Activated CD8-positive, alpha-beta memory T cell treated with anti-CD3 and anti-CD28 coated beads for 48 hours (primary cell): ENCODE data around the gene CCDC78.
"Not testable (repeated sequence)": the region's sequence is repeated elsewhere in the genome, so short reads cannot be mapped to it uniquely, and the experiment has no call there.

ENCODE experiments used
- DNase-seq, 3 experiments: peaks; one replicate each; pipeline ENCODE4 v3.0.0-alpha.2; 2020; ENCODE audit warnings: low read depth in 2 of 3, low spot score in 2 of 3

CCDC78 gene

DNA sequence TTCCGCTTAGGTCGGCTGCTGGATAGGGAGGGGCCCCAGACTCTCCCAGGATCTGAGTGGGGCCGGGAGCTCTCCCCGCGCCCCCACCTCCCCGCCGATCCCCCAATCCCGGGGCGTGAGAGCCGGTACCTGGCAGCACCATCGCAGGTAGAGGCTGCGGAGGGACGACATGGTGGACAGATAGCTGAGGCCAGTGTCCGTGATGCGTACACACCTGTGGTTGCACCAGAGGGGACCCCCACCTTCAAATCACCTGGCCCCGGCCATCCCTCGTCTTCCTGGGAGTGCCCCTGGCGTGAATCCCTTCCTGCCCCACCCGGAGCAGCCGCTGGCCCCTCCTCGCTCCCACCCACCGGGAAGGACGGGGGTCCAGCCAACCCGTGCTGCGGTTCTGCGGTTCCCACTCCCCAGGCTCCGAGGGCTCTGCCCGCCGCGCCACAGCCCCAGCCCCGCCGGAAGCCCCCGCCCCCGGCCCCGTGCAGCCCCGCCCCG is 31.3 kb downstream of the CCDC78 start:
- DNase-seq: no peak

DNA sequence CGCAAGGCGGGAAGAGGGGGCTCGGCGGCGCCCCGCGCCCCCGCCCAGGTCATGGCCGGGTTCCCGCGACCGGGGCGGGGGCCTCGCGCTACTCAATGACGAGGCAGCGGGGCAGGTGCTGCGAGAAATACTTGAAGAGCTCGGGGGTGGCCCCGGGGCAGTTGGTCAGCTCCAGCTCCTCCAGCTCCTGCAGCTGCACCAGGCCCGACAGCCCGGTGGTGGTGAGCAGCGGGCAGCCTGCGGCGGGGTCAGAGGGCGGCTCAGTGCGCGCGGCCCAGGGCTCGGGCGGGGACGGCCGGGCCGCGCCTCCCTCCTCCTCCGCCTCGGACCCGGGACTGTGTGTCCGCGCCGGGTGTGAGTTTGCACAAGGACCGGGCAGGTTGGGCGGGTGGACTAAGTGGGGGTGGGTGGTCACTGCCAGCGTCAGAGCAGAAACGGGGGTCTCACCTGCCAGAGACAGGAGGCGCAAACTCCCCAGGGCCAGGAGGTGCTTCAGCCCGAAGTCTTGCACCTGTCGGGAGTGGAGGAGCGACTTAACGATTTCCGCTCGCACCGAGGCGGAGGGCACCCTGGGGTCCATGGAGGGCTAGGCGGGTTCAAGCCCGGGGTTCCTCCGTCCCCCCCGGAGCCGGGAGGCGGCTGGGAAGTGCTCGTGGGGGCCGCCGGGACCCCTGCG is 31.9 kb downstream of the CCDC78 start:
- DNase-seq: no peak

DNA sequence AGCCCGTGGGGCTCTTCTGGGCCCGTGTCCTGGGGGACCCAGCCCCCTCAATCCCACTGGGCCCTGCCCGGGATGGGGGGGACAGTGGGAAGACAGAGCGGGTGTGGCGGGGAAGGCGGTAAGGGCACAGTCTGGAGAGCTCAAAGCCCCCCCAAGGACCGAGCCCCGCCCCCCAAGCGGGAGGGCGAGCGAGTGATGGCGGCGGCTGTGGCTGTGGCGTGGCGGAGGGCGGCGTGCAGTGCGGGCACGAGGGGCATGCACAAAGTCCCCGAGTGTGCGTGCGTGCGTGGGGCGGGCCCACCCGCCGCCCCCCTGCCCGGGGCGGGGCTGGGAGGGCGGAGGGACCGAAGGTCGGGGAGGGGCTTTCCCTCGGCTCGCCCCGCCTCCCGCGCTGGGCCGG is 32.5 kb downstream of the CCDC78 start:
- no peak for DNase-seq

DNA sequence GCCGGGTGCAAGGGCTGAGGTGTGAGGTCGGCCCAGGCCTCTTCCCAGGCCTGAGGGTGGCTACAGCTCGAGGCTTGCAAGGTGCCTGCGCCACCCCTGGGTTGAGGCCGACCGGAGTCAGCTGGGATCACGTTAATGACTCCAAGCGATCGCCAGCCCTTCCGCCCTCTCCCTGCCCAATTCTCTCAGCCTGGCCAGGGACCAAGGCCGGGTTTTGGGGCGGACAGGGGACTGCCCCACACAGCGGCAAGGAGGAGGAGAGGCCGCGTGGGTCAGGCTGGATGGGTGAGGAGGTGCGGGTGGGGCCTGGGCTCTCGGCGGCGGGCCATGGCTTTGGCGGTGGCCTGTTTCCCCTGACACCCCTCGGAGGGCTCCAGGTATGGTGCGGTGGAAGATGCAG is 32.9 kb downstream of the CCDC78 start:
- DNase-seq: no peak

DNA sequence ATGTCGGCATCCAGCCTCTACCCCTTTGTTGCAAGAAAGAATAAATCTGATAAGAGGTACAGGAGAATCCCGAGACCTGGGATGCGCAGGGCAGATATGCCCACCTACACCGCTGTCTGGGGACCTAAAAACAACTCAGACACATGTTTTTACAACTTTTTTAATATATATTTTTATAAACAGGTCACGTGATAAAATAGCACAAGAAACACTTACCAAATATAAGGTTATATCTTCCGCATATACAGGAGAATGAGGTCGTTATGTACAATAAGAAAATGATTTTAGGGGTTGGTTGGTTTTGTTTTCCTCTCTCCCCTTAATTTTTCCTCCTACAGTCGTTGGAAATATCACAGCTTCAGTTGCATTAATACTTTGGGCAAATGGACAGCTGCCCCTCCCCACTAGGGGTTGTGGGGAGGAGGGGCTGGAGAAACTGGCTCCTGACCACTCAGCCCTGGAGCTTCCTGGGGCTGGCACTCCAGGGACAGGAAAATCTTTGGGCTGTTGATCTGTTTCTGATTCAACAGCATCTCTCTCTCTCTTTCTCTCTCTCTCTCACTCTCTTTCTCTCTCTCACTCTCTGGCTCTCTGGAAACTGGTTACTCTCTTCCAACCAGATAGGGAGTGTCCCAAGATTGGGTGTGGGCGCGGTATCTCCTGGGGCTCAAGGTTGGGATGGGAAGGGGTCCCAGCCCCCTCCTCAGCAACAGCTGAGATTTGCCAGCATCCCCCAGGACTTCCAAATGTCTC is 33.7 kb downstream of the CCDC78 start:
- no peak for DNase-seq

DNA sequence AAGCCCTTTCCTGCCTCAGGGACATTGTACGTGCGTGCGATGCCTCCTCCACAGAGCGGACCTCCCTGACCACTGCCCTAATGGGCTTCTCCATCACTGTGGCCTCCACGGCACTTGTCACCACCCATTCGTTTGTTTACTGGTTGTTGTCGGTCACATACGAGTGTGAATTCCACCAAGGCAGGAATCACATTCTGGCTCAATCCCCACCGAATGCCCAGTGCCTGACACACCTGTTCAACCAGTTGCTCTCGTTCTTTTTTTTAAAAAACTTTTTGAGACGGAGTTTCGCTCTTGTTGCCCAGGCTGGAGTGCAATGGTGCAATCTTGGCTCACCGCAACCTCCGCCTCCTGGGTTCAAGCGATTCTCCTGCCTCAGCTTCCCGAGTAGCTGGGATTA is 35.0 kb downstream of the CCDC78 start:
- DNase-seq: not testable (repeated sequence)

DNA sequence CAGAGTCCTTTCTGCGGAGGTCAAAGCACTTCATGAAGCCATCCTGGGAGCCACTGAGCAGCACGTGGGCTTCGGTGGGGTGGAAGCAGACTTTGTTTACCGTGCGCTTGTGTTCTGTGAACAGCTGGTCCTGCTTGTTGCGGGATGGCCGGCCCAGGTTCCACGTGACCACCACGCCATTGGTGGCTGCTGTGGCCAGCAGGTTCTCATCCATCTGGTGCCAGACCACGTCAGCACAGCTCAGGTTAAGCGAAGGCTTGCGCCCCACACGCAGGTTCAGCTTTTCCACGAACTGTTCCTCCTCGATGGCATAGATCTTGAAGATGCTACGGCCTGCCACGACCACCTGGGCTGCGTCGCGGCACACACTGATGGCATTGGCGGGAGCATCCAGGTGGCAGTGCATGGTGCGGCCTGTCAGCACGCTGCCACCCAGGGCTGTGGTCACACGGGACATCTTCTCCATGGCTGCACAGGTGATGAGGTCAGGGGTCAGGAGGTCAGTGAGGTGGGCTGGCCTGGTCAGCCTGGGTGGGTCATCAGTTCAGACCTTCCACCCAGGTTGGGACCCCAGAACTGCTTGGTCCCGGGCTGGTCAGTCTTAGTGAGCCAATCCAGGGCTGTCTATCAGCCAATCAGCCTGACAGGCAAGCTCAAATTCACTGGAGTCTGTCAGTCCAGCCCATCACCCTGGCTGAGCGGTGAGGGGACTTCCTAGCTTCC is 36.9 kb downstream of the CCDC78 start:
- DNase-seq: no peak

DNA sequence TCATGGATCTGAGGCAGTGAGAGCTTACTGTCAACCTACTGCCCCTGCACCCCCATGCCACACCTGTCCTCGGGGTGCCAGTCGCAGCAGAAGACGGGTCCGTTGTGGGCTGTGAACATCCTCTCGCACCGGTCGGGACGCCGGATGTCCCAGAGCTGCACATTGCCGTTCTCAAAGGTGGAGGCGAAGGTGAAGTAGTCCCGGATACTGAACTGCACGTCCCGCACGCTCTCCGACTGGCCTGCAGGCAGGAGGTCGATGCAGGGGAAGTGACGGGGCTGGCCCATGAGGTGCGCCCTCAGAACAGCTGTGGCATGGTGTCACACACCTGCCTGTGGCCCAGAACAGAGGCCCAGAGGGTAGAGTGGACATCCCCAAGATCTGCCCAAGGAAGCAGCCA is 38.7 kb downstream of the CCDC78 start:
- DNase-seq: no peak

DNA sequence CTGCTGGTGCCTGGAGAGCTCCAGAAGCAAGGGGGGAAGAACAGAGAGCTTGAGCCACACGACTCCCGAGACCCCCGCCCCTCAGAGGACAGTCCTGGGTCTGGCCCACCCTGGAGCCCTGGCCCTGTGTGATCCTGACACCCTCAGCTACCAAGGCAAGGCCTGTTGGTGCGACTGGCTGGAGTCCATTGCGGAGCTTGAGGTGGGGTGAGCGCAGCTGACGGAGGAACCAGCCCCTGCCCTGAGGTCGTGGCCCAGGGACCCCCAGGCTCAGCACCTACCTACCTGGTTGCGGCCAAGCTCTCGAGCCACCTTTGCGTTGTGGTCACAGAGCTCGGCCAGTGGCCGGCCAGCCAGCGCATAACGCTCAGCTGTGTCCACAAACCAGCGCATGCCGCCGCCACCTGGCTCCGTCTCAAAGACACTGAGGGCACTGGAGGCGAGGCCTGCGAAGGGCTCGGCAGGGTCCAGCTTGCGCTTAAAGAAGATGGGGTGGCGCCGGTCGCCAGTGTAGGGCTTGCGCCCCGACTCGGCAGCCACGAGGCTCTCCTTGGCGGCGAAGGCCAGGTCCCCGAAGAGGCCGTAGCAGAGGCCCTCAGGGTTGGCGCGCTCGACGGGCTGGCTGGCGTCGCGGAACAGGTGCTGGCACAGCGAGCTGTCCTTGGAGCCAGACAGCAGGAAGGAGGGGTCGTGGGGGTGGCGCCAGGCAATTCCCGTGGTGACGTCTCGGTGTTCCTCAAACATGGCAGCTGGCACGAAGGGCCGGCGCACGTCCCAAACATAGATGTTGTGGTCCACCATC is 39.6 kb downstream of the CCDC78 start:
- no peak for DNase-seq

DNA sequence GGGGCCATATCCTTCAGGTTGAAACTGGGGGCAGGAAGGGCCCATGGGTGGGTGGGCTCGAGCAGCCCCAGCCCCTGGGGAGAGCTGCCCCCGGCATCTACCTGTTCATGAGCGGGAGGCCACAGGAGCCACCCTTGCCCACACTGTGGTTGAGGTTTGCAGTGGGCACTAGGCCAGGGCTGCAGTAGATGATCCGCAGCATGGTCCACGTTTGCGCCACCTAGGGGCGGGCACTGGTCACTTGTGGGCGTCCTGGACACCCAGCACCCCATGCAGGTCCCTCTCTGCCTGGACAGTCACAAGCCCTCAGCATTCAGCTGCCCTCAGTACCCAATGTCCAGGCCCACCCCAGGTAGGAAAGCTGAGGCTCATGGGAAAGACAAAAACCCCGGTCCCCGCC is 40.3 kb downstream of the CCDC78 start:
- no peak for DNase-seq

DNA sequence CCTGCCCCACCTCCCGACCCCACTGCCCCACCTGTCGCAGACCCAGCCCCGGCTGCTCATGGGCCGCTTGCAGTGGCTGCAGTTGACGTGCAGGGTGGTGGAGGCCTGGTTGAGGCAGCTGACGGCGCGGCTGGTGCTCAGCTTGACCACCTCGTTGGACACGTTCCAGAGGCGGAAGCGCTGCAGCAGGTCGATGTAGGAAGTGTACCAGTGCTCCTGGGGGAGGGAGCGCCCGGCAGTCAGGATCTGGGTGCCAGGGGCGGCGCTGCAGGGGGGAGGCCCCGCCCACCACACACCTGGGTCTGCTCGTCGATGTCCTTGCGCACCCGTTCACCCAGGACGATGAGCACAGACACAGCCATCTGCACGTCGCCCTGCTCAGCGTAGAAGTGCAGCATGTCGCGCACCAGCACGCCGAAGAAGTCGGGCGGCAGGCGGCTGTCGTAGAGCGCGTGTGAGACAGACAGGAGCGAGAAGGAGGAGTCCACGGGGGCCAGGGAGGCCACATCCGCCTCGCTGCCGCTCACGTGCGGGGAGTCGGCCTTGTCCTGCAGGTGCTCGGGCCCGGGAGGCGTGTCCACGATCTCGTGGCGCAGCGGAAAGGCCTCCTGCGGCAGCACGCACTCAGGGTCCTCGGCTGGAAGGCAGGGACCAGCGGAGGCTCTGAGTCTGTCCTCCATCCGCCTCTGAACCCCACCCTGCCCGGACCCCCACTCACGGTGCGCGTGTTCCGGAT is 41.1 kb downstream of the CCDC78 start:
- no peak for DNase-seq

DNA sequence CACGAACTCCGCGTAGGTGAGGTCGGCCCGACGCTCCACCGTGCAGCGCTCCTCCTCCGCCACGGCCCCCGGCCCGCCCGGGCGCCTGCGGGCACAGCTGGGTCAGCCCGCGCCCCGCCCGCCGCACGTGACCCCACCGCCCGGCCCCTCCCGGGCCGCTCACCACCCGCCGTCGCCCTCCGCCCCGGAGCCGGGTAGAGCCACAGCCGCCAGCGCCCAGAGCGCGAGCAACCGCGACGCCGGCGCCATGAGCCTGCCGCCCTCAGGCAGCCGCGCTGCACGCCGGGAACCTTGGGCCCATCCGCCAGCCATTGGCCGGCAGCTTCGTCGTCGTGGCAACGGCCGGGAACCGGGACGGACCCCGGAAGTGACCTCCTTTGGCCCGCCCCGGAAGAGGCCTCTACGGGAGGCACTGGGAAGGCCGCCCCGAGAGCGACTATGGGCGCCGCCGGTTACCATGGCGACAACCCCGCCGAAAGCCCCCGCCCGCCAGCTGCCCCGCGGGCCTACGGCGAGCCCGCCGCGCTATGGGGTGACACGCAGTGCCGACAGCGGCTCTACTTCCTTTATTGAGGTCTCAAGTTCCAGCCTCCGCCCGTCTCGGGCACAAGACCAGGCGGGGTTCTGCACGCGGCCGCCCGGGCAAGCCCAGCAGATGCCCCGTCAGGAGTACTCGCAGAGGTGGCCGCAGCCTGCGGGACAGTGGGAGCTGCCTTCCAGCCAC is 42.0 kb downstream of the CCDC78 start, which contains the start of gene JMJD8:
JMJD8 (minus strand) TSS at position 264 of the 724 bp plus-strand sequence; CDS start at position 249, 15 bp downstream.
- peak; percentile 90 to 96 (median 92) for DNase-seq

DNA sequence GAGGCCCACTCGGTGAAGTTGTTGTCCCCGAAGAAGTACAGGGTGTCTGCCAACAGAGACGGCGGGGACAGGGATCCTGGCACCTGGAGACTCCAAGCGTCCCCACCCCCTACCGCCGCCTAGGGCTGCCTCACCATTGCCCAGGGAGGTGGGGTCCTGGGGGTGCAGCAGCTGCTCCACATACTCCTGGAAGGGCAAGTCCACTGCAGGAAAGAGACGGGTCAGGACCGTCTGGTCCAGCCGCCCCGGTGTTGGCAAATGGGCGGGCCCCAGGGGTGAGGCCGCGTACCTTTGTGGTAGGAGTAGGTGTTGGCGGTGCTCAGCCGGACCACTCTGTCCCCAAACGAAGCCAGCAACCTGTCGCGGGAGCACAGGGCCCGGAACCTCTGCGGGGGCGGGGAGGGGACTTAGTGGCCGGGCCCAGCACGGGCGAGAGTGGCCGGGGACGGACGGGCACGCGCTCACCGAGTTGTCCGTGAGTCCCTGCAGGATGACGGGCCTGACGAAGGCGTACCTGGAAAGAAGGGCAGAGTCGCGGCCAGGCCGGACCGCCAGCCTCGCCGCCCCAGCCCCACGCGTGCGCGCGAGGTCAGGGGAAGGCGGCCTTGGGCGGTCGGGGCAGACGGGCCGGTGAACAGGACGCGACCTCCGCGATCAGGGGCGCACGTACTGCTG is 42.7 kb downstream of the CCDC78 start:
- DNase-seq: no peak

DNA sequence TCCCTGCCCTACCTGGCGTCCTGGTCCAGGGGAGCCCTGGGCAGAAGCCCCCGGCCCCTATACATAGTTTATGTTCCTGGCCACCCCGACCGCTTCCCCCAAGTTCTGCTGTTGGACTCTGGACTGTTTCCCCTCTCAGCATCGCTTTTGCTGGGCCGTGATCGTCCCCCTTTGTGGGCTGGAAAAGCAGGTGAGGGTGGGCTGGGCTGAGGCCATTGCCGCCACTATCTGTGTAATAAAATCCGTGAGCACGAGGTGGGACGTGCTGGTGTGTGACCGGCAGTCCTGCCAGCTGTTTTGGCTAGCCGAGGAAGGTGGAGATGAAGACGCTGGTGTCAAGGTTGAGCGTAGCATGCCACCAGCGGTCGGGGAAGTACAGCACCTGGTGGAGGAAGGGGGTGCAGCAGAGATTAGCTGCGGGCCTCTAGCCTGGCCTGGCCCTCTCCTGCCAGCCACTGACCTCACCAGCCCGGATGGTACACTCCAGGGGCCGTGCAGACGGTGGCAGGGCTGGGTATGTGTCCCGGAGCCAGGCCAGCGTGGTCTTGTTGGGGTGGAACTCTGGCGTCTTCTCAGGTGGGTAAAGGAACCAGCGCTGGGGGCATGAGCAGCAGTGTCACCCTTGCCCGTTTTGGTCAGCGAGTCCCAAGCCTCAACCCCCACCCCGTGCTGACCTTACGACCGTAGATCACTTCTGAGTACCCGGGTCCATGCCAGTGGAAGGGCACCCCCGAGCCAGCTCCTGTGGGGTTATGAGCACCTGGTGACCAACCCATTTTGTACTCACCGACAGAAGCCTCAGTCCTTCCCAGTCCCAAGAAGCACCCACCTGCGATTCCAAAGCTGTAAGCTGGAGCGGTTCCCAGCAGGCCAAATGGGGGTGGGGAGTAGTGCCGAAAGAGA is 43.5 kb downstream of the CCDC78 start:
- DNase-seq: no peak

DNA sequence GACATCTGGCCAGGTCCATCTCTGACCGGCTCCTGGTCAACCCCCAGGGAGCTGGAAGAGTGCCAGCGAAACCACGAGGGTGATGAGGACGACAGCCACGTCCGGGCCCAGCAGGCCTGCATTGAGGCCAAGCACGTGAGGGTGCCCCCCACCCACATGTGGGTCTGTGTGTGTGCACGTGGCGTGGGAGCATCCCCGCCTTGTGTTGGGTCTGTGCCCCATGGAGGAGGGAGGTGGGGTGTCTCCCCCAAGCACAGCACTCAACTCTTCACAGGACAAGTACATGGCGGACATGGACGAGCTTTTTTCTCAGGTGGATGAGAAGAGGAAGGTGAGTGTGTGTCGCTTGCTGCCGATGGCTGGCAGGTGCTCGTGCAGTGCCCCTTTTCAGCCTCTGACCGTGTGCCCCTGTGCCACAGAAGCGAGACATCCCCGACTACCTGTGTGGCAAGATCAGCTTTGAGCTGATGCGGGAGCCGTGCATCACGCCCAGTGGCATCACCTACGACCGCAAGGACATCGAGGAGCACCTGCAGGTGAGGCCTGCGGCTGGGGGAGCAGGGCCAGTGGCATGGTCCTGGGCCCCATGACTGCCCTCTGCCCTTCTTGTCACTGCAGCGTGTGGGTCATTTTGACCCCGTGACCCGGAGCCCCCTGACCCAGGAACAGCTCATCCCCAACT is 44.4 kb downstream of the CCDC78 start:
- no peak for DNase-seq

DNA sequence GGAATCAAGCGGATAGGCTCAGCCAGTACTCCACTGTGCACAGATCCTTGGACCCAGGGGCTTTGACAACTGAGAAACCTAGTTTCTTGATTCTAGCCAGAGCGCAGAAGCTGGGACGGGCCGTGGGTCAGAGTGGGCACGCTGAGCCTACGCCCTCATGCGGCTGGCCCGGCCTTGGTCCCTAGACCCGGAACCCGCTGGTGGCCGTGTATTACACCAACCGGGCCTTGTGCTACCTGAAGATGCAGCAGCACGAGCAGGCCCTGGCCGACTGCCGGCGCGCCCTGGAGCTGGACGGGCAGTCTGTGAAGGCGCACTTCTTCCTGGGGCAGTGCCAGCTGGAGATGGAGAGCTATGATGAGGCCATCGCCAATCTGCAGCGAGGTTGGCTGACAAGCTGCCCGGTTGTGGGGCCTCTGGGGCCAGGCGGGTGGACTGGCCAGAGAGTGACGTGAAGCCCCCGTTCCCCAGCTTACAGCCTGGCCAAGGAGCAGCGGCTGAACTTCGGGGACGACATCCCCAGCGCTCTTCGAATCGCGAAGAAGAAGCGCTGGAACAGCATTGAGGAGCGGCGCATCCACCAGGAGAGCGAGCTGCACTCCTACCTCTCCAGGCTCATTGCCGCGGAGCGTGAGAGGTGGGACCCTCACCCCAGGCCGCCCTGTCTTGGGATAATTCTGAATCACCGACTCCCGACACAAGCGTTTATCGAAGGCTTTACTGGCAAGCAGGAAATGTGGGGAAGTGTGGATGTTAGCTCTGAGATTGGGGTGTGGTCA is 45.1 kb downstream of the CCDC78 start:
- DNase-seq: no peak

DNA sequence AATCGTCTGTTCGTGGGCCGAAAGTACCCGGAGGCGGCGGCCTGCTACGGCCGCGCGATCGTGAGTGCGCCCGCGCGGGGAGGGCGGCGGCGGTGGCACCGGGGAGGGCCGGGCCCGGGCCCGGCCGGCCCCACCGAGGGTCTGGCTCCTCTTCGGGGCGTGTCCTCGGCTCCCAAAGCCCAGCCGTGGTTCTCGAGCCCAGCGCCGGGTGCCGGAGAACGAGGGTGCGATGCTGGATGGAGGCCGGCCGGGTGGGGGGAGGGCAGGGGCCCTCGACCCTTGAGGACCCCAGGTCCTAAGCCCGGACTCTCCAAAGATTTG is 45.7 kb downstream of the CCDC78 start:
- DNase-seq: no peak
